Breast epithelium (tissue), 4 donors: ENCODE results near the gene COA3. TPM values are rescaled to one million over a fixed set of nuclear protein-coding genes. Genes with fewer than 3 reads are reported as not detected.

Experiments used
- DNase-seq, 2 donors: peaks; one replicate each; pipeline ENCODE4 v3.0.0-alpha.2; 2019; ENCODE audit warnings: low spot score in 2 of 2
- H3K27ac ChIP-seq, 2 donors: fragments of 200-600 bp; sonication (generic) in 1 of 2; one replicate each; pipeline ENCODE4 v1.5.1; 2016 to 2019; ENCODE audit warnings: mild to moderate bottlenecking in 1 of 2
- H3K27me3 ChIP-seq, 2 donors: fragments of 200-600 bp; sonication (generic) in 1 of 2; one replicate each; pipeline versions ENCODE4 v1.5.1 to v1.6.0; 2017 to 2019; ENCODE audit warnings: control low read depth in 1 of 2, mild to moderate bottlenecking in 1 of 2
- H3K36me3 ChIP-seq: fragments of 200-600 bp; one replicate; pipeline ENCODE4 v1.5.1; 2019
- H3K4me1 ChIP-seq, 2 donors: fragments of 200-600 bp; sonication (generic); one replicate each; pipeline ENCODE4 v1.5.1; 2016 to 2019; ENCODE audit warnings: control low read depth in 1 of 2
- H3K4me3 ChIP-seq, 3 donors: fragments of 200-600 bp; sonication (generic); 1 replicate in 2 of 3; 2 replicates in 1 of 3; pipeline ENCODE4 v1.5.1; 2016 to 2019; ENCODE audit warnings: mild to moderate bottlenecking in 3 of 3, moderate library complexity in 2 of 3
- H3K9me3 ChIP-seq, 2 donors: fragments of 200-600 bp; sonication (generic) in 1 of 2; one replicate each; pipeline ENCODE4 v1.5.1; 2016 to 2019; ENCODE audit warnings: control low read depth in 1 of 2
- CTCF ChIP-seq, 3 donors: fragments of 450-650 bp; IDR thresholded peaks; one replicate each; pipeline ENCODE4 v1.5.1; 2016 to 2017; ENCODE audit warnings: antibody characterized with exemption in 3 of 3, mild to moderate bottlenecking in 3 of 3, moderate library complexity in 3 of 3
- POLR2A ChIP-seq: fragments of 450-650 bp; IDR thresholded peaks from one replicate; pipeline ENCODE4 v1.6.1; 2016; ENCODE audit warnings: antibody characterized with exemption, mild to moderate bottlenecking, moderate library complexity
- POLR2AphosphoS5 ChIP-seq, 3 donors: sonication (generic); formaldehyde crosslinking; IDR thresholded peaks; one replicate each; pipeline ENCODE4 v1.6.1; 2017; ENCODE audit warnings: antibody characterized with exemption in 3 of 3
- intact Hi-C: fragments of 100-400 bp; cut with DNase I; formaldehyde crosslinking; loops from one replicate; pipeline ENCODE4 v1.15.1; 2023; ENCODE audit warnings: low total_unique reads
- total RNA-seq, 3 donors: library from RNA; depleted of rRNA; stranded (reverse); fragments of >200 nt; gene quantifications; one replicate each; pipeline ENCODE4 v1.1.0, GENCODE V29; 2016

Gene COA3
- total RNA-seq, 3 donors from 2014 or later, result 52.6 to 74.1 (median 72.8) TPM

DNA sequence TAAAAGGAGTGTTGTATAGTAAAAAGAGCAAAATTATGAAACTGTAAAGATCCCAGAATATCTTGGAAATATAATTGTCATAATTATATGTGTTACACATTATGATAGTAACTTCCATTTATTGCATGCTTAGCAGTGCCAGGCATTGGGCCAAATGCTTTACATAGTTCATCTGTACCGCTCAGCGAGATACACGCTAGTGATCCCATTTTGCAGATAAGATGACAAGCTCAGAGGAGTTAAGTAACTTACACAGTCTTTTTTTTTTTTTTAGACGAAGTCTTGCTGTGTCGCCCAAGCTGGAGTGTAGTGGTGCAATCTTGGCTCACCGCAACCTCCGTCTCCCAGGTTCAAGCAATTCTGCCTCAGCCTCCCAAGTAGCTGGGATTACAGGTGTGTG, 46.9 kb downstream of the COA3 start:
- TF ChIP-seq CTCF (IDR thresholded peaks at IDR 0.05) (no peak), POLR2A (no peak), POLR2AphosphoS5 (IDR thresholded peaks at IDR 0.05) (no peak)
- Histone ChIP-seq H3K36me3 (no peaks in the 10 kb centered on the region), H3K27ac (no peak overlapping the region), H3K4me3 (no peak overlapping the region), H3K4me1 (no peaks in the 10 kb centered on the region), H3K9me3 (no peaks in the 10 kb centered on the region), H3K27me3 (no peaks in the 10 kb centered on the region)
- intact Hi-C loops, result no loop called here
- DNase-seq, result no peak

DNA sequence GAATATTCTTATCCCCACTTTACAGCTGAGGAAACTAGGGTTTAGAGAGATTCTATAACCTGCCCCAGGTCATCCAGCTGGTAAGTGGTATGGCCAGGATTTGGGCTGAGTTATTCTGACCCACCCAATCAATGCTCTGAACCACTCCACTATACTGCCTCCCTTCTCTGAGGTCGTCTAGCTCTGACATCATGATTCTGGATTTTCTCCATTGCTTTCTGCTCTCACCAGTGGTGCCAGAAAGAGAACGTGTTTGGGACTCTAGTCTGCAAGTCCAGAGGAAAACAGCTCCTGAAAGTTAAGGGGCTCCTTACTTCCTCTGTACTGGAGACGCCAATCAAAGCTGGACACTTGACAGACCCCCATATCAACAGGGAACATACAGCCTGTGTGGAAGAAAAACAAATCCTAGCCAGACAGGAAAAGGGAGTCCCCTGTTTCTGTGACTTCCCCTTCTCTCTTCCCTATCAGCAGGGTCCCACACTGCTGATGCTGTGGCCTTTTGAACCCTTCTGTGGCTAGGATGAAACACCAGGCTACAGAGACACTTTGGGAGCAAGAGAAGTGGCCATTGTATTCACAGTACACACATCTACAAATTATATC, 47.7 kb downstream of the COA3 start:
- Histone ChIP-seq H3K27me3 (no peaks in the 10 kb centered on the region), H3K27ac (peak overlapping the region; percentile 69 to 90), H3K4me1 (no peaks in the 10 kb centered on the region), H3K4me3 (no peak overlapping the region), H3K9me3 (no peaks in the 10 kb centered on the region), H3K36me3 (no peaks in the 10 kb centered on the region)
- intact Hi-C loops, result no loop called here
- DNase-seq, result no peak
- TF ChIP-seq POLR2A, result no peak
- TF ChIP-seq CTCF (IDR thresholded peaks at IDR 0.05), result no peak
- TF ChIP-seq POLR2AphosphoS5 (IDR thresholded peaks at IDR 0.05), result no peak

DNA sequence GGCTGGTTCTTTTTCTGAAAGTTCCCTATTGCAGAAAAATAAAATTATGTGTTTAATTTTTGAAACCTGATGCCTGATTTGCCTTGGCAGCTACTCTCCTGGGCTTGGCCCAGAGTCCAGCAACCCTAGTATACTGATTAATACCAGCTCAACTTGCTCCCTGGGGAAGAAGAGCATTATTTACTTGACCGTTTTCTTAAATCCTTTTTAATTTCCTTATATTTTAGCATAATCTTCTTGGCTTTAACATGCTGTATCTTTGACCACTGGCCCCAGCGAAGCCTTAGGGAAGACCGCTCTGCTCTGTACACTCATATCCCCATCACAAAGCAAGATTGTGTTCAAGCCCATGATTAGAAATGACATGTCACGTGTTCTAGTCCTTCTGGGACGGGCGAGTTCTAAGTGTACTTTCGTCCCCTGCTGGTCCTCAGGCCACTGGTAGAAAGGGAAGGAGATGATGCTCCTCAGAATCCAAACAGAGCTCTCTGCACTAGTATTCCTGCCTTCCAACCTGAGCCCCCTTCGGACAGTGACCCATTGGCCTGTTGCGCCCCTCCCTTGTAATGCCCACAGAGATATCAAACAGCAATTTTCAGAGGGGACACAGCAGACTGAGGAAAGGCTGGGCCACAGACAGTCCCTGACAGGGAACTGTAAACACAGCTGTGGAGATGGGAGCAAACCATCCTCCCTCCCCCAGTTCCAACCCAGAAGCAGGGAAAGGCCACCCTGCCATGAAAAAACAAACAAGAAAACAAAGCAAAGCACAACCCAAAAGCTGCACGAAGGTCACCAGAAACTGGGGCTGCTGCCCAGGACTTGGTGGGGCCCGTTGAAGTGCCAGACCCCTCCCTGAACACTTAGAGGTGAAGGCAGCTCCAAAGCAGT, 49.4 kb downstream of the COA3 start:
- DNase-seq, result no peak
- intact Hi-C loops, result no loop called here
- peaks cover 0 to 3% of the 10 kb centered on the region in 2 donors for H3K4me1 ChIP-seq
- H3K36me3 ChIP-seq, result no peaks in the 10 kb centered on the region
- no peaks in the 10 kb centered on the region for H3K9me3 ChIP-seq
- H3K27ac ChIP-seq, result peak overlapping the region; percentile 69 to 90
- H3K4me3 ChIP-seq, result no peak overlapping the region
- peak in 1 of 3 donors; percentile 11 for TF ChIP-seq POLR2AphosphoS5 (IDR thresholded peaks at IDR 0.05)
- no peak for TF ChIP-seq CTCF (IDR thresholded peaks at IDR 0.05)
- no peak for TF ChIP-seq POLR2A
- H3K27me3 ChIP-seq, result no peaks in the 10 kb centered on the region

- H3K27me3 ChIP-seq, result no peaks in the 10 kb centered on the region
- TF ChIP-seq CTCF (IDR thresholded peaks at IDR 0.05) (no peak), POLR2AphosphoS5 (IDR thresholded peaks at IDR 0.05) (peak in 1 of 3 donors; percentile 68)
- intact Hi-C loops, result no loop called here
- peaks cover 3 to 4% of the 10 kb centered on the region in 2 donors for H3K4me1 ChIP-seq
- no peaks in the 10 kb centered on the region for H3K9me3 ChIP-seq
- no peak overlapping the region for H3K4me3 ChIP-seq
- no peaks in the 10 kb centered on the region for H3K36me3 ChIP-seq
- H3K27ac ChIP-seq, result peak overlapping the region; percentile 69 to 90
- DNase-seq, result no peak
Observed at GRCh38 chr17:42748202-42748907, 50.1 kb downstream of the COA3 start.

Other genes starting within 250 kb of the COA3 start
- 1 to 10 TPM; 1.2 to 5.6 (median 1.8) TPM for gene HSD17B1, start 245.8 kb downstream of the COA3 start, total RNA-seq
- gene COASY, start 236.6 kb downstream of the COA3 start, total RNA-seq, result 10 to 100 TPM; 21.4 to 48.1 (median 26.9) TPM
- gene MLX, start 231.6 kb downstream of the COA3 start, total RNA-seq, result 10 to 100 TPM; 27.2 to 49.8 (median 39.4) TPM
- 1 to 10 TPM; 3.3 to 4.2 (median 3.5) TPM for gene PSMC3IP, start 221.0 kb downstream of the COA3 start, total RNA-seq
- gene RETREG3, start 189.3 kb downstream of the COA3 start, total RNA-seq, result 10 to 100 TPM; 58.7 to 85.8 (median 62.4) TPM
- gene TUBG1, start 189.0 kb downstream of the COA3 start, total RNA-seq, result 10 to 100 TPM; 20.5 to 34.4 (median 22.8) TPM
- 10 to 100 TPM; 19.2 to 27.9 (median 26.1) TPM for gene TUBG2, start 139.4 kb downstream of the COA3 start, total RNA-seq
- 10 to 100 TPM; 15.4 to 32.2 (median 24.6) TPM for gene PLEKHH3, start 121.7 kb downstream of the COA3 start, total RNA-seq
- gene CCR10, start 116.9 kb downstream of the COA3 start, total RNA-seq, result 1 to 10 TPM; 1.6 to 4.6 (median 1.9) TPM
- gene CNTNAP1, start 116.2 kb downstream of the COA3 start, total RNA-seq, result 1 to 10 TPM; 1.8 to 4.9 (median 3.7) TPM
- 10 to 100 TPM; 50.8 to 91.1 (median 70.1) TPM for gene EZH1, start 53.7 kb downstream of the COA3 start, total RNA-seq
- 100 to 1,000 TPM in 1 of 3 donors, 10 to 100 TPM in 2; 17.9 to 245 (median 29.5) TPM for gene RAMP2, start 37.5 kb downstream of the COA3 start, total RNA-seq
- 10 to 100 TPM; 53.4 to 70.4 (median 61.9) TPM for gene VPS25, start 25.3 kb downstream of the COA3 start, total RNA-seq
- gene WNK4, start 18.1 kb downstream of the COA3 start, total RNA-seq, result 1 to 10 TPM in 1 of 3 donors, under 1 TPM in 2; 0.16 to 4.1 (median 0.66) TPM
- under 1 TPM in 1 of 3 donors, not detected in 2; 0.59 TPM for gene CNTD1, start 157 bp upstream of the COA3 start, total RNA-seq
- gene BECN1, start 25.6 kb upstream of the COA3 start, total RNA-seq, result 100 to 1,000 TPM in 1 of 3 donors, 10 to 100 TPM in 2; 88.5 to 139 (median 89.0) TPM
- gene PSME3, start 34.7 kb upstream of the COA3 start, total RNA-seq, result 10 to 100 TPM; 59.3 to 74.7 (median 73.9) TPM
- 10 to 100 TPM in 1 of 3 donors, 1 to 10 TPM in 2; 1.8 to 11.8 (median 2.3) TPM for gene AOC2, start 45.9 kb upstream of the COA3 start, total RNA-seq
- 100 to 1,000 TPM in 1 of 3 donors, 10 to 100 TPM in 2; 16.2 to 247 (median 25.6) TPM for gene AOC3, start 52.5 kb upstream of the COA3 start, total RNA-seq
- not detected for gene G6PC1, start 102.1 kb upstream of the COA3 start, total RNA-seq
- 10 to 100 TPM; 25.3 to 34.7 (median 26.5) TPM for gene AARSD1, start 165.8 kb upstream of the COA3 start, total RNA-seq
- under 1 TPM in 2 of 3 donors, not detected in 1; 0.44 to 0.66 TPM for gene PTGES3L, start 181.4 kb upstream of the COA3 start, total RNA-seq
- gene RUNDC1, start 181.9 kb upstream of the COA3 start, total RNA-seq, result 10 to 100 TPM in 2 of 3 donors, 1 to 10 TPM in 1; 8.6 to 25.8 (median 22.3) TPM
- 1,000 to 10,000 TPM; 1,150 to 3,519 (median 1,958) TPM for gene RPL27, start 199.7 kb upstream of the COA3 start, total RNA-seq
- 10 to 100 TPM; 16.2 to 42.3 (median 31.0) TPM for gene IFI35, start 208.1 kb upstream of the COA3 start, total RNA-seq
- 100 to 1,000 TPM; 125 to 402 (median 173) TPM for gene VAT1, start 223.7 kb upstream of the COA3 start, total RNA-seq
- 1 to 10 TPM in 2 of 3 donors, under 1 TPM in 1; 0.16 to 2.0 (median 1.3) TPM for gene RND2, start 226.5 kb upstream of the COA3 start, total RNA-seq